ENCODE results near the gene LIN7C.

LIN7C gene

DNA sequence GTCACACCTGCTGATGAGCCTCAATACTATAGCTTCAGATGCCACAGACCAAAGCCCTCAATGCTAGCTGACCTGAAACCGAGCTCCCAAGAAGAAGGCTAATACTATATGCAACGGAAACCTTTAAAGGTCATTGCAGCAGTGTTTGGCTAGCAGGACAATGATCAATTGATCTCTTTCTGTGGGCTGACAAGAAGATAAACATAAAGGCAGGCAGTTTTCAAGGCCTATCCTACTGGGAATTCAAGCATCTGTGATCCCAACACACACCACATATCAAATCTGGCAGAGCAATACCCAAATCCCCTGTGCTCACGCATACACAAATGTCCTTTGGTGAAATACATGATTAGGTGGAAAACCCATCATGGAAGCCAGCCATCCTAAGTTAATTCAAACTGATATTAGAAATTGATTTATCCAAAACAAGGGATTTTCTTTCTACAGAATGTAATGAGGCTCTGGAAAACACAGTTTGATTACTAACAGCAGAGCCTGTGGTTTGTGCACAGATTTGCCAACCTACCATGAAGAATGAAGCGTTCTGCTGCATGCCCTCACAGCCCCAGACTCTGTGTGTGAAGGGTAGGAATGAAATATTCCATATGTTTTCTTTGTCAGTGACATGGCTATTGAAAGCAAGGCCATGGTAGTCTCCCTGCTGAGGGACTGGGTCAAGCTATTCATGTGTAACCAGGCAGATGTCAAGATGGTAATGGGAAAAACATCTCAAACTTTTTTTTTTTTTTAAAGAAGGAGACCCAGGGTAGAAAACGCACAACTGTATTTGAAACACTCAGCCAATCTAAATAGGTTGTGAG, 46.2 kb downstream of the LIN7C start:
- DNase-seq (ENCODE audit: low read depth) = peak; percentile 38
- no peak overlapping the region for H3K4me3 ChIP-seq (ENCODE audit: low read depth, low read length)
- TF ChIP-seq, protein P1, sequence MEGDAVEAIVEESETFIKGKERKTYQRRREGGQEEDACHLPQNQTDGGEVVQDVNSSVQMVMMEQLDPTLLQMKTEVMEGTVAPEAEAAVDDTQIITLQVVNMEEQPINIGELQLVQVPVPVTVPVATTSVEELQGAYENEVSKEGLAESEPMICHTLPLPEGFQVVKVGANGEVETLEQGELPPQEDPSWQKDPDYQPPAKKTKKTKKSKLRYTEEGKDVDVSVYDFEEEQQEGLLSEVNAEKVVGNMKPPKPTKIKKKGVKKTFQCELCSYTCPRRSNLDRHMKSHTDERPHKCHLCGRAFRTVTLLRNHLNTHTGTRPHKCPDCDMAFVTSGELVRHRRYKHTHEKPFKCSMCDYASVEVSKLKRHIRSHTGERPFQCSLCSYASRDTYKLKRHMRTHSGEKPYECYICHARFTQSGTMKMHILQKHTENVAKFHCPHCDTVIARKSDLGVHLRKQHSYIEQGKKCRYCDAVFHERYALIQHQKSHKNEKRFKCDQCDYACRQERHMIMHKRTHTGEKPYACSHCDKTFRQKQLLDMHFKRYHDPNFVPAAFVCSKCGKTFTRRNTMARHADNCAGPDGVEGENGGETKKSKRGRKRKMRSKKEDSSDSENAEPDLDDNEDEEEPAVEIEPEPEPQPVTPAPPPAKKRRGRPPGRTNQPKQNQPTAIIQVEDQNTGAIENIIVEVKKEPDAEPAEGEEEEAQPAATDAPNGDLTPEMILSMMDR (conservative IDR thresholded peaks at IDR 0.05; ENCODE audit: low read depth, low read length) = no peak

GRCh38 chr11:27459191-27459590, 47.4 kb downstream of the LIN7C start:
- DNase-seq (ENCODE audit: low read depth) = no peak
- TF ChIP-seq, protein P1 (conservative IDR thresholded peaks at IDR 0.05; ENCODE audit: low read depth, low read length) = no peak
- no peak overlapping the region for H3K4me3 ChIP-seq (ENCODE audit: low read depth, low read length)

GRCh38 chr11:27458182-27458581, 48.4 kb downstream of the LIN7C start:
- TF ChIP-seq, protein P1 (conservative IDR thresholded peaks at IDR 0.05; ENCODE audit: low read depth, low read length) = no peak
- DNase-seq (ENCODE audit: low read depth) = no peak
- H3K4me3 ChIP-seq (ENCODE audit: low read depth, low read length) = no peak overlapping the region

DNA sequence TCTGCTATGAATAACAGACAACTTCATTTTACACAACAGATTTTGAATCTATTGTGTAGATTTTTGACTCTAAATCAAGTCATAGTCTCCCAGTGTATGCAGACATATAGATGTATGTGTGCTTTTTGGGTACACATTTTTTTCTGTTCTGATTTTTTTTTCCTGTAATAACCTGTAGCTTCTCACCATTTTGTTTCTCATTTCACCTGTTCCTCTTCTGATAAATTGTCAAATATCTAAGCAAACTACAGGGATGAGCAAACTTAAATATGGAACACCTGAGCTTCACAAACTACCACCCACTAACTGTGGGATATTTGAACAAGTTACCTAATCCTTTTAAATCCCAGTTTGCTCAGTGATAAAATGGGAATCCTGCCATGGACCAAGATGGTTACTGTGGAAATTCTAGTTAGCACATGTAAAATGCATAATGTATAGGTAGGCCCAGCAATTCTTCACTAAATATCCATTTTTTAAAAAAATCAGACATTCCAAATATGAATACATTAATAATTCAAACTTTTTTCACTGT, 49.7 kb downstream of the LIN7C start:
- TF ChIP-seq, protein P1 (conservative IDR thresholded peaks at IDR 0.05; ENCODE audit: low read depth, low read length) = no peak
- DNase-seq (ENCODE audit: low read depth) = no peak
- H3K4me3 ChIP-seq (ENCODE audit: low read depth, low read length) = no peak overlapping the region

DNA sequence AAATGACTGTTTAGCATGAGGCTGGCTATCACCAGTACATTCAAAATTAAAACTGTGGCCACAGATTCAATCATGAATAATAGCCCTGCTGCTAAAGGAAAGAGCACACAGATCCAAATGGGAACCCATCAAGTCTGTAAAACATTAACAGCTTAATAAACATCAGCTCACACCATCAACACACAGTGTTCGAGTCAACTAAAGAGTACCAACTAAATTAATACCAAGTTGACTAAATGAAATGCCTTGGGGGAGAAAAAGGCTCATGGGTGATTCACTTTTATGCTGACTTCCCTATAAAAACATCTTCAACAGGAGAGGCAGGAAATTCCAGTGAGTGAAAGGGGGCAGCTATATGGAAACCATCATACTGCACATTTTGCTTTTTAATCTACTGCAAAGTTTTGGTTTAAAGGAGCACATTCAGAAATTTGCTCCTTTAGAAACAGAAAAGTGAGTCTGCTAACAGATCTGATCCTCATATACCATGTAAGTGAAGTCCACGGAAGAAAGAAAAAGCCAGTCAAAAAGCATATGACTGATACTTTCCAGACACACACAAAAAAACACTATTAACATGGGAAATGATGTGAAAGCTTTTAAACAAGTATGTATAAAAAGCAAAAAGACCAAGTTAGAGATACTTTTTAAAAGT, 50.3 kb downstream of the LIN7C start:
- no peak overlapping the region for H3K4me3 ChIP-seq (ENCODE audit: low read depth, low read length)
- TF ChIP-seq, protein P1 (conservative IDR thresholded peaks at IDR 0.05; ENCODE audit: low read depth, low read length) = no peak
- peak; percentile 45 for DNase-seq (ENCODE audit: low read depth)

DNA sequence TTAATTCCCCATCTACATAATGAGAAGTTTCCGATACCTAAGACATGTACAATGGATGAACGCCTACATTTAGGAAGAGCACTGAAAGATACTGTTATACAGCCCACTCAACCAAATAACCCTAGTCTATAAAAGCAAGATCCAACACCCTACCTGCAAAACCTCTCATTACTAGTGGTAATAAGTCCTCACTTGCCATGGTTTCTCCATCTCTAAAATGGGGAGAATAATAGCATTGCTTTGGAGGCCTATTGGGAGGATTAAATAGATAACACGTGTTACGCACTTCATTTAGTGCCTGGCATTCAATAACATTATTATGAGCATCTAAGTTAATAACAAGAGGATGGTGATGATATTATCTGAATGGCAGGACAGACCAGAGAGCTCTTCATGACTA, 50.9 kb downstream of the LIN7C start:
- TF ChIP-seq, protein P1 (conservative IDR thresholded peaks at IDR 0.05; ENCODE audit: low read depth, low read length) = no peak
- no peak overlapping the region for H3K4me3 ChIP-seq (ENCODE audit: low read depth, low read length)
- DNase-seq (ENCODE audit: low read depth) = no peak
